NT2/D1 (cell line): ENCODE measurements around the gene IKZF3.
"Not testable (repeated sequence)": the region's sequence is repeated elsewhere in the genome, so short reads cannot be mapped to it uniquely, and the experiment has no call there.

ENCODE experiments used
- DNase-seq: peaks from one replicate; pipeline ENCODE4 v3.0.0-alpha.2; 2011; ENCODE audit warnings: low read depth, low spot score
- H3K27me3 ChIP-seq: 2 replicates; pipeline ENCODE4 v1.6.0; 2011; ENCODE audit warnings: mild to moderate bottlenecking; ENCODE audit not compliant: insufficient read length, insufficient read depth
- H3K36me3 ChIP-seq: 2 replicates; pipeline ENCODE4 v1.6.1; 2011; ENCODE audit warnings: mild to moderate bottlenecking, low read length, mixed read lengths; ENCODE audit not compliant: insufficient read depth, insufficient read length
- H3K4me1 ChIP-seq: 2 replicates; pipeline ENCODE4 v1.5.1; 2011; ENCODE audit not compliant: insufficient read depth, insufficient read length
- H3K4me3 ChIP-seq: 2 replicates; pipeline ENCODE4 v1.5.1; 2011; ENCODE audit warnings: low read depth; ENCODE audit not compliant: insufficient read length
- H3K9ac ChIP-seq: 2 replicates; pipeline ENCODE4 v1.6.0; 2011; ENCODE audit warnings: low read depth; ENCODE audit not compliant: insufficient read length
- H3K9me3 ChIP-seq: 2 replicates; pipeline ENCODE4 v1.5.1; 2011; ENCODE audit warnings: mild to moderate bottlenecking, low read length; ENCODE audit not compliant: insufficient read depth
- SUZ12 ChIP-seq: IDR thresholded peaks from 2 replicates; pipeline ENCODE4 v1.6.1; 2011; ENCODE audit not compliant: insufficient read length, insufficient read depth; ENCODE audit errors: extremely low read depth
- YY1 ChIP-seq: IDR thresholded peaks from 2 replicates; pipeline ENCODE4 v1.6.1; 2011; ENCODE audit not compliant: insufficient read length, insufficient read depth
- ZNF274 ChIP-seq: IDR thresholded peaks from 2 replicates; pipeline ENCODE4 v1.6.1; 2011; ENCODE audit warnings: mild to moderate bottlenecking, low read depth, low read length

Gene IKZF3

GRCh38 chr17:39852239-39852638 lies 11.9 kb downstream of the IKZF3 start:
- 0 out of 2 replicates have a peak, but pooled peaks cover 6% of the 10 kb centered on the region for H3K9me3 ChIP-seq
- no peak overlapping the region for H3K9ac ChIP-seq
- TF ChIP-seq YY1: no peak
- no peaks in the 10 kb centered on the region for H3K4me1 ChIP-seq
- no peaks in the 10 kb centered on the region for H3K36me3 ChIP-seq
- H3K27me3 ChIP-seq: no peaks in the 10 kb centered on the region
- H3K4me3 ChIP-seq: no peak overlapping the region
- DNase-seq: no peak

GRCh38 chr17:39850186-39850585 lies 13.9 kb downstream of the IKZF3 start:
- DNase-seq, H3K27me3 ChIP-seq, H3K4me3 ChIP-seq, H3K9ac ChIP-seq, H3K36me3 ChIP-seq, H3K4me1 ChIP-seq, H3K9me3 ChIP-seq: not testable (repeated sequence)

DNA sequence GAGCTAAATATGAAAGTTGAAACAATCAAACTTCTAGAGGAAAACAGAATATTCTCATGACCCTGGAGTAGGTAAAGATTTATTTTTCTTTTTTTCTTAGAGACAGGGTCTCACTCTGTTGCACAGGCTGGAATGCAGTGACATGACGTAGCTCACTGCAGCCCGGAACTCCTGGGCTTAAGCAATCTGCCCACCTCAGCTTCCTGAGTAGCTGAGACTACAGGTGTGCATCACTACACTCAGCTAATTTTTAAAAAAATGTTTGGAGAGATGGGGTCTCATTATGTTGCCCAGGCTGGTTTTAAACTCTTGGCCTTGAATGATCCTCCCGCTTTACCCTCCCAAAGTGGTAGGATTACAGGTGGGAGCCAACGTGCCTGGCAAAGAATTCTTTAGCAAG lies 15.5 kb downstream of the IKZF3 start:
- TF ChIP-seq SUZ12 (no peak), ZNF274 (no peak), YY1 (no peak)
- Histone ChIP-seq H3K4me1 (no peaks in the 10 kb centered on the region), H3K9ac (no peak overlapping the region), H3K4me3 (no peak overlapping the region), H3K27me3 (no peaks in the 10 kb centered on the region), H3K36me3 (no peaks in the 10 kb centered on the region), H3K9me3 (0 out of 2 replicates have a peak, but pooled peaks cover 6% of the 10 kb centered on the region)
- DNase-seq: no peak

GRCh38 chr17:39846205-39846604 lies 17.9 kb downstream of the IKZF3 start:
- Histone ChIP-seq H3K9me3 (0 out of 2 replicates have a peak, but pooled peaks cover 3% of the 10 kb centered on the region), H3K9ac (no peak overlapping the region), H3K4me1 (no peaks in the 10 kb centered on the region), H3K36me3 (no peaks in the 10 kb centered on the region), H3K4me3 (no peak overlapping the region), H3K27me3 (no peaks in the 10 kb centered on the region)
- TF ChIP-seq YY1: no peak
- TF ChIP-seq SUZ12: no peak
- no peak for DNase-seq

DNA sequence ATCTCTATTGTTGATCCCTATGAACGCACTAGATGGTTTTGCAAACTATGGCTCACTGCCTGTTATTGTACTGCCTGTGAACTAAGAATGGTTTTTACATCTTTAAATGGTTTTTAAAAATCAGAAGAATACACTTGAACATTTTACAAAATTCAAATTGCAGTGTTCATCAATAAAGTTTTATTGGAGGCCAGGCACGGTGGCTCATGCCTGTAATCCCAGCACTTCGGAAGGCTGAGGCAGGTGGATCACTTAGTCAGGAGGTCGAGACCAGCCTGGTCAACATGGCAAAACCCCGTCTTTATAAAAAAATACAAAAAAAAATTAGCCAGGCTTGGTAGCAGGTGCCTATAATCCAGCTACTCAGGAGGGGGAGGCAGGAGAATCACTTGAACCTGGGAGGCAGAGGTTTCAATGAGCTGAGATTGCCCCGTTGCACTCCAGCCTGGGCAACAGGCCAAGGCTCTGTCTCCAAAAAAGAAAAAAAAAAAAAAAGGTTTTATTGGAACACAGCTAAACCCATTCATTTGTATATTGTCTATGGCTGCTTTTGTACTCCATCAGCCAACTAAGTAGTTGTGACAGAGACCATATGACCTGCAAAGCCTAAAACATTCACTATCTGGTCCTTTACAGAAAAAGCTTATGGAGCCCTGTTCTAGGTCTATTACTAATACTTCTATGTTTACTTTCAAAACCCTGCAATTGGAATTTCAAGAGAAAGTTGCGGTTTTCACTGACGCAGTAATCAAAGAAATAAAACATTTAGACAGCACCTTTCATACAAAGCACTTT lies 18.9 kb downstream of the IKZF3 start:
- no peaks in the 10 kb centered on the region for H3K36me3 ChIP-seq
- DNase-seq: no peak
- no peak overlapping the region for H3K4me3 ChIP-seq
- TF ChIP-seq ZNF274 (no peak), YY1 (no peak), SUZ12 (no peak)
- no peaks in the 10 kb centered on the region for H3K4me1 ChIP-seq
- no peaks in the 10 kb centered on the region for H3K9me3 ChIP-seq
- H3K9ac ChIP-seq: no peak overlapping the region
- no peaks in the 10 kb centered on the region for H3K27me3 ChIP-seq

GRCh38 chr17:39841134-39841683 lies 22.9 kb downstream of the IKZF3 start:
- H3K36me3 ChIP-seq: no peaks in the 10 kb centered on the region
- no peak for TF ChIP-seq YY1
- no peak for TF ChIP-seq ZNF274
- TF ChIP-seq SUZ12: no peak

DNA sequence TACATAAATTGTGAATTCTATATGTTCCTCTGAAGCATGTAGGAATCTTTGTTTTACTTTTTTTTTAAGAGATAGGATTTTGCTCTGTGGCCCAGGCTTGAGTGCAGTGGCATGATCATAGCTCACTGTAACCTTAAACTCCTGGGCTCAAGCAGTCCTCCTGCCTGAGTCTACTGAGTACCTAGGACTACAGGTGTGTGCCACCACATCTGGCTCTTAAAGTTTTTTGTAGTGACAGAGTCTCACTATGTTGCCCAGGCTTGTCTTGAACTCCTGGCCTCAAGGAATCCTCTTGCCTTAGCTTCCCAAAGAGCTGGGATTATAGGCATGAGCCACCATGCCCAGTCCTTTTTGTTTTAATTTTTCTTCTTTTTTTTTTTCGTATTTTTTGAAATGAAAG lies 25.3 kb downstream of the IKZF3 start:
- H3K36me3 ChIP-seq: no peaks in the 10 kb centered on the region
- no peak for DNase-seq
- H3K9me3 ChIP-seq: no peaks in the 10 kb centered on the region; the same call in 1 of the 2 replicates
- H3K4me1 ChIP-seq: no peaks in the 10 kb centered on the region
- TF ChIP-seq ZNF274 (no peak), SUZ12 (no peak), YY1 (no peak)
- no peak overlapping the region for H3K9ac ChIP-seq
- H3K27me3 ChIP-seq: no peaks in the 10 kb centered on the region
- no peak overlapping the region for H3K4me3 ChIP-seq

More at GRCh38 chr17:39841134-39841683, 22.9 kb downstream of the IKZF3 start:
- Histone ChIP-seq H3K9ac (no peak overlapping the region), H3K4me1 (no peaks in the 10 kb centered on the region), H3K4me3 (no peak overlapping the region), H3K27me3 (no peaks in the 10 kb centered on the region), H3K9me3 (no peaks in the 10 kb centered on the region; the same call in 1 of the 2 replicates)
- DNase-seq: no peak
